Motor neuron (in vitro differentiated cells): ENCODE results near the gene MTA2. TPM values are rescaled to one million over a fixed set of nuclear protein-coding genes. Genes with fewer than 3 reads are reported as not detected.
"Not testable (repeated sequence)": the region's sequence is repeated elsewhere in the genome, so short reads cannot be mapped to it uniquely, and the experiment has no call there.

Source experiments
- ATAC-seq, 8 experiments: fragments of 200-7000 bp; cut with Tn5 transposase; replicated peaks in 6 of 8; 2 replicates each; pipeline ENCODE4 v1.8.0; 2021; ENCODE audit warnings: mild to moderate bottlenecking in 8 of 8, moderate library complexity in 8 of 8
- H3K27ac ChIP-seq, 2 donors: fragments of 250-450 bp; sonication (Bioruptor Pico); 2 replicates each; pipeline ENCODE4 v1.9.0; 2021; ENCODE audit warnings: antibody characterized with exemption in 2 of 2, mild to moderate bottlenecking in 2 of 2, moderate library complexity in 1 of 2
- H3K4me1 ChIP-seq, 2 donors: fragments of 250-450 bp; sonication (Bioruptor Pico); replicated peaks in 1 of 2; 2 replicates each; pipeline ENCODE4 v1.6.1; 2021; ENCODE audit warnings: antibody characterized with exemption in 2 of 2, mild to moderate bottlenecking in 2 of 2, moderate library complexity in 1 of 2
- H3K4me3 ChIP-seq, 5 donors: fragments of 250-450 bp; sonication (Bioruptor Pico); 2 replicates each; pipeline ENCODE4 v1.9.0; 2021; ENCODE audit warnings: antibody characterized with exemption in 5 of 5, mild to moderate bottlenecking in 5 of 5, moderate library complexity in 4 of 5
- WGBS, 10 experiments: fragments of 450-650 bp; shearing (Covaris generic); methylation state at CpG; one replicate each; pipeline ENCODE4 v1.0.0; 2022; 5-methylcytosine and 5-hydroxymethylcytosine counted together
- in situ Hi-C, 9 experiments: fragments of 400-800 bp; cut with MboI; loops; one replicate each; pipeline ENCODE4 v1.15.0; 2021; ENCODE audit warnings: low sequenced_read_pairs in 9 of 9, low pct_unique_long_range_greater_than_20kb in 2 of 9; ENCODE audit not compliant: unreplicated experiment in 9 of 9
- total RNA-seq, 8 experiments: library from RNA; unstranded; fragments of 300-600 nt; gene quantifications; 2 replicates each; pipeline versions ENCODE4 v1.2.3 to v1.2.4, GENCODE V29; 2022

Gene MTA2
- total RNA-seq, 8 experiments from 2014 or later: 49.1 to 146 (median 83.3) TPM

DNA sequence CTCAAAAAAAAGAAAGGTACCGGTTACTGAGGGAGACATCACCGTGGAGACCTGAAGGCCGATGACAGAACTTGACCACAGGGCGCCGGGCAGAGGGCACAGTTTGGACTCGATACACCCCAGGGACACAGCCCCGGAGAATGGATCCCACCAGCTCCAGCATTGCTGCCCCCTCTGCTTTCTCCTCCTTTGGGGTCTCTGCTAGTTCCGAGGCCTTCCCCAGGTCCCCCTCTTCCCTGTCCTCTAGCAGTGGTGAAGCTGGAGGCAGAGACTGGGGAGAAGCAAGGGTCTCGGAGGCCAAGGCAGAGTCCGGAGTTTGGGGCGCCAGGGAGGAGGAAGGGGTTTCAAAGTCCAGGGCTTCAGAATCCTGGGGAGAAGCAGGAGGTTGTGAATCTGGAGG lies 23.1 kb downstream of the MTA2 start:
- Histone ChIP-seq H3K4me1 (peaks cover 10 to 12% of the 10 kb centered on the region in 2 donors), H3K27ac (no peak overlapping the region), H3K4me3 (no peak overlapping the region)
- no peak for ATAC-seq
- WGBS, 10 experiments: 80 to 100% (median 94%) methylated on average over 1 to 4 of the region's 11 CpGs; no CpG with 5 or more reads in 6 of the 10 experiments
- in situ Hi-C loops: loop anchor here in 1 of 9 experiments (25.0 kb wide), 1 partner anchor 191 kb away; no protein-coding TSS in a partner anchor

DNA sequence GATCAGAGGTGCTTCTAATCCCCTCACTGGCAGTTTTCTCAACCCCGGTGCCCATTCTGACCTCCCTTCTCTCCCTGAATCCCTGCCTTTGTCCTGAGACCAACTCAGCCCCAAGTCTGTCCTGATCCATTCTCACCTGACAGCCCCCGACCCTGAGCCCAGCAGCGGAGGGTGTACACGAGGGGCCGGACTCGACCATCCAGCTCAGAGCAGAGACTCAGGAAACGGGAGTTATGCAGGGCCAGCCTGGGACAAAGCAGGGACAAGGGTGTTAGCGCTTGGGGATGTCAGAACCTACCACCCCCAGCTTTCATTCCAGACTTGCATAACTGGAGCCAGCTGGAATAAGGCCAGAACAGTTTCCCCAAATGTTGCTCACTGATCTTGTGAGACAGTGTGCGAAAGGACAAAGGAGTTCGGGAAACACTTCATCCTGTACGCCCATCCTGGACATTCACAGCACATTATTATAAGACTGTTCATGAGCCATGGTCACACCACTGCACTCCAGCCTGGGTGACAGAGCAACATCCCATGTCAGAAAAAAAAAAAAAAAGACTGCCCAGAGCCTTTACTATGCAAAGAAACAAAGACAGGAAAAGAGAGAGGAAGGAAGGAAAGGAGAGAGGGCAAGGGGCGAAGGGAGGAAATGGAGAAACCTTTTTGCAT lies 24.5 kb downstream of the MTA2 start:
- H3K27ac ChIP-seq: no peak overlapping the region
- in situ Hi-C loops: loop anchor here in 1 of 9 experiments (25.0 kb wide), 1 partner anchor 190 kb away; no protein-coding TSS in a partner anchor
- ATAC-seq: no peak
- H3K4me1 ChIP-seq: peaks cover 15 to 17% of the 10 kb centered on the region in 2 donors
- H3K4me3 ChIP-seq: no peak overlapping the region
- 50 to 100% (median 92%) methylated on average over 1 to 7 of the region's 12 CpGs; no CpG with 5 or more reads in 1 of the 10 experiments for WGBS, 10 experiments

DNA sequence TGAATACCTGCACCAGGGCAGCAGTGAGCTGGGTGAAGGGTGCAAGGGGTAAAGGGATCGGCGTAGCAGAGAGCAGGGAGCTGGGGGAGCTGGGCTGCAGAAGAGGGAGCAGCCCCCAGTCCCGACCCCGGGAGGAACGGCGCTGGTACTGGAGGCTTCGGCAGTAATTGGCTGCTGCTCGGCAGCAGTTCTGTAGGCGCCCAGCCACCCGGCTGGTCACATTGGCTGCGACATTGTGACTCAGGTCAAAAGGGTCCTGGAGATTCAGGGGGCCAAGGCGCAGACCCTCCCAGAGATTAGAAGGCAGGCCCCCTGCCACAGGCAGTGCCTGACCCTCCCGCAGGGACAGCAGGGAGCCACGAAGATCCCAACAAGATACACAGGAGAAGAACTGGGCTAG lies 25.8 kb downstream of the MTA2 start:
- in situ Hi-C loops: loop anchor here in 1 of 9 experiments (25.0 kb wide), 1 partner anchor 189 kb away; no protein-coding TSS in a partner anchor
- Histone ChIP-seq H3K4me3 (no peak overlapping the region), H3K27ac (peak overlapping the region in 1 of 2 donors; percentile 93), H3K4me1 (peaks cover 15 to 19% of the 10 kb centered on the region in 2 donors)
- ATAC-seq: no peak
- WGBS, 10 experiments: 80 to 100% (median 91%) methylated on average over 1 to 7 of the region's 14 CpGs; no CpG with 5 or more reads in 6 of the 10 experiments

DNA sequence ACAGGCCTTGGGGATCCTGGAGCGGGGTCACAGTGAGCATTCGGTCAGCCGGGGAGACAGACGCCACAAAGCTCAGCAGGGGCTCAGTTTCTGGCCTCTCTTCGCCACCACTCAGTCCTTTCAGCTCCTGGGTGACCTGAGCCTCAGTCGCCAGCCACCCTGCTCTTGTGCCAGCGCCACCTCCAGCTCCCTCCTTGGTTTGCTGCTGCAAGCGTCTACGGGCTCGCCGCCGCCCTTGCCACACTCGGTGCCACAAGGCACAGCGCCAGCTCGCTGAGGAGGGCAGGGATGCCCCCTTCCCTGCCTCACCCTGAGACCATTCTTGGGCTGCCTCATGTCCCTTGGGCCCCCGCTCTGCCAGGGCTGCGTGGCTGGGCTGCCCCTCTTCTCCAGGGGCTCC lies 26.5 kb downstream of the MTA2 start:
- H3K27ac ChIP-seq: peak overlapping the region; percentile 93 to 96
- peaks cover 15 to 19% of the 10 kb centered on the region in 2 donors for H3K4me1 ChIP-seq
- no peak for ATAC-seq
- peak overlapping the region; percentile 39 to 45 (median 43) for H3K4me3 ChIP-seq
- WGBS, 10 experiments: 0 to 92% (median 76%) methylated on average over 2 to 5 of the region's 17 CpGs; no CpG with 5 or more reads in 7 of the 10 experiments
- in situ Hi-C loops: loop anchor here in 1 of 9 experiments (25.0 kb wide), 1 partner anchor 188 kb away; no protein-coding TSS in a partner anchor

DNA sequence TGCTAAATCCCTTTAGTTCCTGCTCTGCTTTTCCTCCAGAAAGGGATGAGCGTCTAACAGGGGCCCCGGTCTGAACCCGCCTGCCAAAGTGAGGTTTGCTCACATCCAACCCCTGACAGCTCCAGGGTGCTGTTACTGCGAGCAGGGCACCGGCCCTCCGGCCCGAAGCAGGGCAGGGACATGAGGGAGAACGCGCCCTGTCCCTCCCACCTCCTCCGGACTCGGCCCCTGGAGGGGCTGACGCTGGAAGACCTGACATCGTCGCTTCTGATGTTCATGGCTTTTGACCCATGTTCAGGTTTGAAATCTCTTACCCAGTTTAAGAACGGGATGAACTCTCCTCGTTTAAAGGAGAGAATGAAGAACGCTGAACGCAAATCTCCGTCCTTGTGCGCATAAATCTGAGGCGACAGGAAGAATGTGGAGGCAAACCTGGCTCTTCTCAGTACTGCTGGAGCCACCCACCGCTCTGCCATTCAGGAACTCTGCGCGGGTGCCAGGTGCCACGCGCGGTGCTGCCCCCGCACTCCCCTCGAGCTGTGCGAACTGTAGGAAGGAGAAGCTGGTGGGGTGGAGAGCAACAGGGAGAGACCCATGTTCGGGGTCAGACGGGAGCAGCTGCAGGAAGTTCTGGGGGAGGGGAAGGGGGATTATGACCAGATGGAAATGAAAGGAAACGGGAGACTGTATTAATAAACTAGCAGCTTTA lies 27.1 kb downstream of the MTA2 start:
- Histone ChIP-seq H3K27ac (peak overlapping the region; percentile 93 to 96), H3K4me1 (peaks cover 15 to 19% of the 10 kb centered on the region in 2 donors), H3K4me3 (peak overlapping the region; percentile 39 to 45 (median 43))
- 0 to 6% (median 3%) methylated on average over 2 to 26 of the region's 33 CpGs; no CpG with 5 or more reads in 5 of the 10 experiments for WGBS, 10 experiments
- in situ Hi-C loops: loop anchor here in 3 of 9 experiments (25.0 kb wide), 2 partner anchors 162 to 187 kb away; partner anchors contain the start of gene SCGB1A1 (in 1 of the 3)
- ATAC-seq: peak; percentile 37 to 56 (median 48)

DNA sequence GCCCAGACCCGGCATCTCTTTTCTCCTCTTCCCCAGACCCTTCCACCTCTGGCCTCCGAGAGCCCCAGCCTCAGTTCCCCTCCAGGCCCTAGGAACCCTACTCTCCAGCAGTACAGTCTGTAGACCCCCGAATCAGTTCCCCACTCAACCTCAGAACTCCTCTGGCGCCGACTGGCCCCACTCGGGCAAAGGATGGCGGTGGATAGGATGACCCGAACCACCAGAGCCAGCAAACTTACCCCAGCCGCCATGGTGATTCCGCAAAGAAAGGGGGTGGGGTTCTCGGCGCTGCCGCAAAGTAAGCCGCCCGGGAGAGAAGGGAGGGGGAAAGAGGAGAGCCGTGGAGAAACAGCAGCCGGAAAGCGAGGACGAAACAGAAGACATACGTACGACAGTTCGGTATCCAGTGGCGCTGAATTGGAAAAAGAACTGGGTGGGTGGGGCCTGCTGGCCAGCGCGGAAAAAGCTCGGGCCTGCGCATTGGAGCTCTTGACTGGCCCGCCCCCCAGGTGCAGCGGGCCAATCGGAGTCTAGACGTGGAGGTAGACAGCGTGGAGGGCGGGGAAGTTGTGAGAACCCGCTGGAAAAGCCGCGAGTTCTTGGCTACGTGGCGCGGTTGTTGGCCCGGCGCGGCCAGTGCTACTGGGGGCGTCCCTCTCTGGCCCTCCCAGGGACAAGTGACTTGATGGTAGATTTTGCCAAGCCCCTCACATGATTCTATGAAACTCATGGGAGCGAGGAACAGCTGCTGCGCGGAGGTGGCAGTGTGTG lies 27.9 kb downstream of the MTA2 start, which contains the start of gene EEF1G:
EEF1G (minus strand) TSS at position 300 of the 771 bp plus-strand sequence; CDS start at position 251, 49 bp downstream.
- peak within 1 kb of the TSS; percentile 54 to 68 (median 63) for H3K4me3 ChIP-seq
- H3K27ac ChIP-seq: peak within 1 kb of the TSS; percentile 93 to 96
- H3K4me1 ChIP-seq: peaks cover 15 to 19% of the 10 kb centered on the region in 2 donors
- peak; percentile 85 to 92 (median 89) for ATAC-seq
- in situ Hi-C loops: loop anchor here in 2 of 9 experiments (25.0 kb wide), 2 partner anchors 161 to 186 kb away; partner anchors contain the start of gene SCGB1A1 (in 1 of the 2)
- WGBS, 10 experiments: 0 to 5% (median 0%) methylated on average over 2 to 16 of the region's 46 CpGs; no CpG with 5 or more reads in 5 of the 10 experiments

DNA sequence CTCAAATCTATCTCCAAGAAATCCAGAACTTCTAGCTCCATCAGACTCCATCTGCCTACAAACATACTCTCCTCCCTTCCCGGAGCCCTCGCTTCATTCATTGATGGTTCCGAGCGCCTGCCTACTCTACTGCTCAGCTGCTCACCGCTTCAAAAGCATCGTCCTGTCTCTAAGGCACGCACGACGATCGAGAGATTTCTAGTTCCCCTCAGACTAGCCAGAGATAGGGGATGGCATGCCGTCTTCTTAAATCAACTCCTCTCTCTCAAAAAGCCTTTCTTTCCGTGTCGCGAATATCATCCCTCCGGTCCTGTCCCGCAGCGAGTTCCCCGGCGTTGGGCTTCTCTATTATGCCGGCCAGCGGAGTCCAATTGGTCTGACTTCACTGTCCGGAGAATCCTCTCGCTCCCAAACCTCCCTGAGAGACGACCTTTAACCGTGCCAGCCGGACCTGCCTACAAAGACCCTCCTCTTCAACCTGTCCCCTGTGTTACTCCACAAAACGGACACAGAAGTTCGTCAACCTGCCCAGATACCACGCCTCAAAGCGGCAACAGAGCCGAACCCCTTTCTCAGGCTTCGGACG lies 28.6 kb downstream of the MTA2 start:
- 0 to 7% (median 0%) methylated on average over 4 to 21 of the region's 33 CpGs; no CpG with 5 or more reads in 2 of the 10 experiments for WGBS, 10 experiments
- in situ Hi-C loops: loop anchor here in 2 of 9 experiments (25.0 kb wide), 2 partner anchors 161 to 186 kb away; partner anchors contain the start of gene SCGB1A1 (in 1 of the 2)
- peak in 2 of 8 experiments; percentile 1 for ATAC-seq

DNA sequence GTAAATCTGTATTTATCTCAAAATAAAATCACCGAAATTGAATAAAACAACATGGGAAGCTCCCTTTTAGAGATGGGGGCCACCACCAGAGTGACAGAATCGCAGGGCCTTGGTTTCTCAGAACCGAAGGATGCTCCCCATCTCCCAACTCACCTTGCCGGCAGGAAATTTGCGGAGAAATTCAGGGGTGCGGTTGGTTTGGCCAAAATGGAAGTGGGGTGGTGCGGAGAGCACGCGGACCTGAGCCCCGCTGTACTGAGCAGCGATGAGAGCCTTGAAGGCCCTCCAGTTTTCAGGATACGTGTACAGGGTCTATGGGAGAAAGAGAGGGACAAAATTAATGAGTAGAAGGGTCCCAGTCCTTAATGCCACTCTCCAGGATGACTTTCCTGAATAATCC lies 29.2 kb downstream of the MTA2 start:
- in situ Hi-C loops: loop anchor here in 2 of 9 experiments (25.0 kb wide), 2 partner anchors 160 to 185 kb away; partner anchors contain the start of gene SCGB1A1 (in 1 of the 2)
- no peak overlapping the region for H3K27ac ChIP-seq

More for the DNA sequence above, 28.6 kb downstream of the MTA2 start:
- Histone ChIP-seq H3K27ac (peak overlapping the region; percentile 21 to 72), H3K4me3 (peak overlapping the region; percentile 54 to 68 (median 63)), H3K4me1 (peaks cover 15 to 19% of the 10 kb centered on the region in 2 donors)

DNA sequence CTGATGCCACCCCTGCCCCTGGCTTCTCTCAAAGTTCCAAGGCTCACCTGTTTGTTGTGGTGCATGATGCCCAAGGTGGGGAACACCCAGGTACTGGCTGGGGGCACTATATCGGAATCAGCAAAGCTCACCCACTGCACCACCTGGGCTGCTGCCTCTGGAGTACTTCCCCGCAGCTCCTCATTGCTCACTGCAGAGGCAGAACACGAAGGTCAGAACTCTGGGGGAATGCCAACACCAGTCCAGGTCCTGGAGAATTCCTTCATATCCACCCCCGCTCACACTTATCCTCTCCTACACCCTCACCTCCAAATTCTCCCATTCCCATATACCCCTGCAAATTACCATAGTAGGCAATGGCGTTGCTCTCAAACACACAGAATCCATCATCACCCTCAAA lies 30.2 kb downstream of the MTA2 start:
- in situ Hi-C loops: loop anchor here in 2 of 9 experiments (25.0 kb wide), 2 partner anchors 159 to 184 kb away; partner anchors contain the start of gene SCGB1A1 (in 1 of the 2)
- not testable (repeated sequence) for H3K4me3 ChIP-seq, H3K27ac ChIP-seq, ATAC-seq
- 50 to 100% (median 100%) methylated on average over 1 to 3 of the region's 5 CpGs; no CpG with 5 or more reads in 4 of the 10 experiments for WGBS, 10 experiments
- peaks cover 15 to 19% of the 10 kb centered on the region in 2 donors for H3K4me1 ChIP-seq

More for the DNA sequence above, 29.2 kb downstream of the MTA2 start:
- no peak for ATAC-seq
- Histone ChIP-seq H3K4me3 (peak overlapping the region; percentile 54 to 68 (median 63)), H3K4me1 (peaks cover 15 to 19% of the 10 kb centered on the region in 2 donors)
- WGBS, 10 experiments: 30 to 88% (median 63%) methylated on average over 2 to 6 of the region's 12 CpGs; no CpG with 5 or more reads in 3 of the 10 experiments

DNA sequence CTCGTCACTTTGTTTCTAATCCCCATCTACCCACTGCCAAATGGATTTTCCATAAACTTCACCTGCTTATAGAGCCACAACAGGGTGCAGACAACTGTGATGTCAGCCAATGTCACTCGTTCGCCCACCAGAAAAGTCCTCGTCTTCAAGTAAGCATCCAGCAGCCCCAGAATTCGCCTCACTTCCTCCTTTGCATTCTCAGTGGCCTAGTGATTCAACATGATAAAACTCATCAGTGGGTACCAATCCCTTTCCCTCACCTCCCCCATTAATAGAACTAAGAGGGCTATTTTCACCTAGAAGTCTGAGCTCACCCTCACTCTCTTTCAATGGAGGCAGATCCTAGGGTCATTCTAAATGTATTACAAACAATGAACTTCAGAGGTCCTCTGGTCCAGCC lies 30.8 kb downstream of the MTA2 start:
- ATAC-seq, H3K27ac ChIP-seq, H3K4me3 ChIP-seq: not testable (repeated sequence)
- in situ Hi-C loops: loop anchor here in 2 of 9 experiments (25.0 kb wide), 2 partner anchors 159 to 184 kb away; partner anchors contain the start of gene SCGB1A1 (in 1 of the 2)
- WGBS, 10 experiments: 90 to 100% (median 100%) methylated on average over 1 to 2 of the region's 5 CpGs; no CpG with 5 or more reads in 4 of the 10 experiments
- peaks cover 15 to 19% of the 10 kb centered on the region in 2 donors for H3K4me1 ChIP-seq

DNA sequence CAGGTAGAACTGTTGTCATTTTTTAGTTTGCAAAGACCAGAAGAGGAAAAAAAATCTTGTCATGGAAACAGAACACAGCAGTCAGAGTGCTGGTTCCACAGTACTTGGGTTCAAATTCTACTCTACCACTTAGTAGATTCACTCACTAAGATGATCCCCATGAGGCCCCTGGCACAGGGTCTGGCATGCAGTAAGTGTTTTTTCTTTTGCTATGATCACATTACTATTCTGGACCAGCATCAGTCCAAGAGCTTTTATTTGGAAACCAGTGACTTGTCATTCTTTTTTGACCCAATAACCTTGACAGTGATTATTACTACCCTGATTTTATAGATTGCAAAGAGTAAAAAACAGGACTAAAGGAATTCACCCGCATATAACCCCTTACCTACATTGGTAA lies 32.1 kb downstream of the MTA2 start:
- in situ Hi-C loops: loop anchor here in 2 of 9 experiments (25.0 kb wide), 2 partner anchors 157 to 182 kb away; partner anchors contain the start of gene SCGB1A1 (in 1 of the 2)
- Histone ChIP-seq H3K27ac (no peak overlapping the region), H3K4me1 (peaks cover 6 to 8% of the 10 kb centered on the region in 2 donors), H3K4me3 (no peak overlapping the region)
- no peak for ATAC-seq
- 44 to 100% (median 100%) methylated on average over 1 of the region's 1 CpG; no CpG with 5 or more reads in 3 of the 10 experiments for WGBS, 10 experiments
